Kidney epithelial cell (primary cell): ENCODE results near the gene NTHL1. TPM values are rescaled to one million over a fixed set of nuclear protein-coding genes. Genes with fewer than 3 reads are reported as not detected.

Source experiments
- DNase-seq: peaks from one replicate; pipeline ENCODE4 v3.0.0-alpha.2; 2010; ENCODE audit warnings: low read depth
- H3K27me3 ChIP-seq: 2 replicates; pipeline ENCODE4 v1.6.0; 2011; ENCODE audit warnings: low read length; ENCODE audit not compliant: control insufficient read depth, insufficient read depth
- H3K36me3 ChIP-seq: 2 replicates; pipeline ENCODE4 v1.5.1; 2011; ENCODE audit warnings: low read length; ENCODE audit not compliant: control insufficient read depth, insufficient read depth
- H3K4me3 ChIP-seq: 2 replicates; pipeline ENCODE4 v1.5.1; 2011; ENCODE audit warnings: low read depth, mild to moderate bottlenecking, control low read depth, low read length
- CTCF ChIP-seq: IDR thresholded peaks from 2 replicates; pipeline ENCODE4 v1.5.1; 2011; ENCODE audit warnings: mild to moderate bottlenecking, moderate library complexity, low read length, control low read depth, inconsistent platforms; ENCODE audit not compliant: insufficient read depth, poor library complexity, severe bottlenecking
- total RNA-seq: library from RNA; depleted of rRNA; stranded (reverse); fragments of >200 nt; gene quantifications from 2 replicates; pipeline ENCODE4 v1.2.3, GENCODE V29; 2015

NTHL1 gene
- total RNA-seq, 1 donor from 2014 or later, result 44.1 TPM

- Histone ChIP-seq H3K36me3 (peaks cover 3% of the 10 kb centered on the region), H3K27me3 (no peaks in the 10 kb centered on the region), H3K4me3 (no peak overlapping the region)
- no peak for TF ChIP-seq CTCF
- DNase-seq, result no peak
Measured at GRCh38 chr16:2001035-2001434, 46.6 kb downstream of the NTHL1 start.

DNA sequence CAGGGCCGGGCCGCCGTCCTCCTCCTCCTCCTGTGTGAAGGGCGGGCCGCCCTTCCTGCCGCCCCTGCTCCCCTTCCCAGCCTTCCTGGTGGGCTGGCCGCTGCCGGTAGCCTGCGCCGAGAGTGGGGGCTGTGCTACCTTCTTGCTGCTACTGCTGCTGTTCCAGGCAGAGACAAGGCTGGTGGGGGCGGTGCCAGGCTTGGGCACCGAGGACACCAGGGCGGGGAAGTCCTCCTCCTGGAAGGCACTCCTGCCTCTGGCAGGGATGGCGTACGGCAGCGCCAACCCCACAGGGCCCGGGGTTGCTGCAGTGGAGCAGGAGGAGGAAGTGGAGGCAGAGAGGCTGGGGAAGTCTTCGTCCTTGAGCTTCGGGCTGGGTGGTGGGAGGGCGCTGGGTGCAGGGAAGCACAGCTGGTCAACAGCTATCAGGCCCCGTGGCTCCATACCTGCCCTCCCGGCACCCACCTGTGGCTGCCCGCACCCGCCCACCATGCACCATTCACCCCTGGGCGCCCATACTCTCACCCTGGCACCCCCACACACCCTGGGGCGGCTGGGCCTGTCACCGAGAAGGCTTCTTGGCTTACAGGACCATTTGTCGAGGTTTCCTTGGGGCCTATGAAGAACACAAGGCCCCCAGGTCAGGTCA is 47.6 kb downstream of the NTHL1 start:
- no peak overlapping the region for H3K4me3 ChIP-seq
- no peak for DNase-seq
- no peak for TF ChIP-seq CTCF
- H3K36me3 ChIP-seq, result peaks cover 2% of the 10 kb centered on the region
- H3K27me3 ChIP-seq, result no peaks in the 10 kb centered on the region

DNA sequence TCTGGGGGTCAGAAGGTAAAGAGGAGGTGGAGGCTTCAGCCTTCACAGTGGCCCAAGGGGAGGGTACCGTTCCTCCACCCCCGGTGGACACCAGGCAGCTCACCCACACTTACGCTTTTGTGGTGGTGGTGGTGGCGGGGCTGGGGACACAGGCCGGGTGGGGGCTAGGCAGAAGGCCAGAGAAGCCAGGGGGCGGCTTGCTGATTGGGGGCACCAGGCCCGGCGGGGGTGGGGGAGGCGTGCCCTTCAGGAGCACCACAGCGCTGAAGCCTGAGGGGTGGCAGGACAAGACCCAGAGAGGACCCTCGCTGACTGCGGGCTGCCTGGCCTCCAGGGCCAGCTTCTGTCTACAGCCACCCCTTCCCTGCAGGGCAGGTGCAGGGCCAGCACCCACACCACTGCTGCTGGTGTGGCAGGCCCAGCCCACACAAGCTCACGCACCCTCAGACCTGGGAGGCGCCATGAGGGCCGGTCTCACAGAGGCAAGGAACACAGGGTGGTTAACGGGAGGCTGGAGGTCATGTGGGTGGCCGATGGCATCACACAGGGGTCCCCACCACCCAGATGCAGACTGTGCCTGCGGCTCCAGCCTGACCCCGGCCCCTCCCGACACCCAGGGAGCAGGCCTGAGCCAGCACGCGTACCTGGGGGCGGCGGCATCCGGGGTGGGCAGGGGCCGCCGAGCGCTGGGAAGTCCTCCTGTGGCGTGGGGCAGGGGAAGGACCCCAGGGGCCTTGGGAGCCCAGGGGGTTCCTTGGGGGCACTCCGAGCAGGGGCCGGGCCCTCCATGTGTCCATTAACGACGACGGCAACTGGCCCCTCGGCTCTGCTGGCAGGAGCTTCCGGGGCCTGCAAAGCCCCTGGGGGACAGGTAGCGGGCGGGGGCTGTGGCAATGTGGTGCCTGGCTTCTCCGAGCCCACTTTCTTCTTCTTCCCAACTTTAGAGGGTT is 48.5 kb downstream of the NTHL1 start:
- TF ChIP-seq CTCF, result no peak
- peaks cover 2% of the 10 kb centered on the region for H3K36me3 ChIP-seq

DNA sequence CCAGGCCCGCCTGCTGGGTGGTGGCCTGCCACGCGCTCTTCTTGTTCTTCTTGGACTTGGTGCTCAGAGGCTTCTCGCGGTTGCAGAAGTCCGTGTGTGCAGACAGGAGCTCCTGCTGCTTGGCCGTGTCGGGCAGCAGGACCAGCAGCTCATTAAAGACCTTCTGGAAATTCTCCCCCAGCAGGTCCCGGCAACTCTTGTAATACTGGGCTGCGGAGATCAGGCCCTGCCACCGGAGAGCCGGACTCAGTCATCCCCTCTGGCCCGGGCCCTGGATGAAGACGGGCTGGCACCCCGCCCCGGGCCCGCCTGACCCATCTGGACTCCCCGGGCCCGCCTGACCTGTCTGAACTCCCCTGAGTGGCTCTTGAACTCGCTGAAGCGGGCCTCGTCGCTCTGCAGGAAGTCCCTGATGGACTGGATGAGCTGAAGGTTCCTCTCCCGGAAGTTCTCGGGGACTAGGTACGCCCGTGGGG is 49.2 kb downstream of the NTHL1 start:
- no peak for DNase-seq
- TF ChIP-seq CTCF, result no peak
- no peak overlapping the region for H3K4me3 ChIP-seq
- H3K36me3 ChIP-seq, result peaks cover 2% of the 10 kb centered on the region
- H3K27me3 ChIP-seq, result no peaks in the 10 kb centered on the region

More for the DNA sequence above, 48.5 kb downstream of the NTHL1 start:
- H3K4me3 ChIP-seq, result no peak overlapping the region
- no peaks in the 10 kb centered on the region for H3K27me3 ChIP-seq
- no peak for DNase-seq

- no peak for TF ChIP-seq CTCF
Measured at GRCh38 chr16:1997494-1998359, 49.9 kb downstream of the NTHL1 start.

More at GRCh38 chr16:1997494-1998359, 49.9 kb downstream of the NTHL1 start:
- no peak for DNase-seq
- H3K4me3 ChIP-seq, result no peak overlapping the region
- peaks cover 2% of the 10 kb centered on the region for H3K36me3 ChIP-seq
- no peaks in the 10 kb centered on the region for H3K27me3 ChIP-seq
